Trophoblast cell (in vitro differentiated cells and primary cell): Measurements from ENCODE around the gene MACROD2.
A peak's percentile ranks its signal among the peaks of the same experiment; 100 is the strongest.

Source experiments
- DNase-seq, 2 donors: peaks; one replicate each; pipeline ENCODE4 v3.0.0-alpha.2; 2016
- H2AFZ ChIP-seq: 2 replicates; pipeline ENCODE4 v1.6.1; 2013; ENCODE audit warnings: low read length, moderate library complexity, mild to moderate bottlenecking; ENCODE audit not compliant: insufficient read depth, poor library complexity
- H2AK5ac ChIP-seq: 2 replicates; pipeline ENCODE4 v1.6.1; 2013; ENCODE audit warnings: mild to moderate bottlenecking, low read length
- H2BK120ac ChIP-seq: 2 replicates; pipeline ENCODE4 v1.6.1; 2013; ENCODE audit warnings: low read length, mild to moderate bottlenecking, moderate library complexity; ENCODE audit not compliant: insufficient read depth, poor library complexity
- H2BK12ac ChIP-seq: 2 replicates; pipeline ENCODE4 v1.6.1; 2013; ENCODE audit warnings: mild to moderate bottlenecking, low read length, moderate library complexity
- H2BK5ac ChIP-seq: 2 replicates; pipeline ENCODE4 v1.6.1; 2013; ENCODE audit warnings: low read length, low read depth, moderate library complexity, mild to moderate bottlenecking; ENCODE audit not compliant: poor library complexity
- H3K14ac ChIP-seq: 2 replicates; pipeline ENCODE4 v1.6.1; 2013; ENCODE audit warnings: mild to moderate bottlenecking, low read length
- H3K18ac ChIP-seq: 2 replicates; pipeline ENCODE4 v1.6.1; 2013; ENCODE audit warnings: mild to moderate bottlenecking, low read length
- H3K23ac ChIP-seq: 2 replicates; pipeline ENCODE4 v1.6.1; 2013; ENCODE audit warnings: low read length
- H3K27ac ChIP-seq: 2 replicates; pipeline ENCODE4 v1.5.1; 2013; ENCODE audit warnings: low read depth, mild to moderate bottlenecking, inconsistent platforms, low read length, moderate library complexity
- H3K27me3 ChIP-seq: 2 replicates; pipeline ENCODE4 v1.6.1; 2013; ENCODE audit warnings: inconsistent platforms, mild to moderate bottlenecking, low read length, moderate library complexity; ENCODE audit not compliant: insufficient read depth
- H3K36me3 ChIP-seq, 2 experiments: 1 replicate in 1 of 2; 2 replicates in 1 of 2; pipeline ENCODE4 v1.6.1; 2013; ENCODE audit warnings: low read length in 2 of 2, mild to moderate bottlenecking in 2 of 2, moderate library complexity in 1 of 2; ENCODE audit not compliant: insufficient read depth in 2 of 2, control insufficient read depth in 1 of 2
- H3K4ac ChIP-seq: 2 replicates; pipeline ENCODE4 v1.6.1; 2013; ENCODE audit warnings: low read depth, mild to moderate bottlenecking, low read length, moderate library complexity
- H3K4me1 ChIP-seq, 2 experiments: 1 replicate in 1 of 2; 2 replicates in 1 of 2; pipeline ENCODE4 v1.6.1; 2013; ENCODE audit warnings: low read length in 2 of 2, mild to moderate bottlenecking in 2 of 2, moderate library complexity in 1 of 2; ENCODE audit not compliant: insufficient read depth in 2 of 2, control insufficient read depth in 1 of 2
- H3K4me2 ChIP-seq: 2 replicates; pipeline ENCODE4 v1.6.1; 2013; ENCODE audit warnings: inconsistent platforms, mild to moderate bottlenecking, low read length, moderate library complexity
- H3K4me3 ChIP-seq: 2 replicates; pipeline ENCODE4 v1.5.1; 2013; ENCODE audit warnings: mild to moderate bottlenecking, low read depth, low read length, inconsistent platforms
- H3K79me1 ChIP-seq: one replicate; pipeline ENCODE4 v1.6.1; 2013; ENCODE audit warnings: low read length
- H3K79me2 ChIP-seq: 2 replicates; pipeline ENCODE4 v1.6.1; 2013; ENCODE audit warnings: low read length, mild to moderate bottlenecking; ENCODE audit not compliant: control insufficient read depth, insufficient read depth, poor library complexity
- H3K9ac ChIP-seq: 2 replicates; pipeline ENCODE4 v1.6.1; 2013; ENCODE audit warnings: mild to moderate bottlenecking, low read length
- H3K9me3 ChIP-seq: 2 replicates; pipeline ENCODE4 v1.6.1; 2013; ENCODE audit warnings: low read depth, mild to moderate bottlenecking, control low read depth, inconsistent platforms, low read length; ENCODE audit not compliant: insufficient read depth
- H4K12ac ChIP-seq: 2 replicates; pipeline ENCODE4 v1.6.1; 2013; ENCODE audit warnings: low read depth, mild to moderate bottlenecking, low read length, moderate library complexity
- H4K8ac ChIP-seq: 2 replicates; pipeline ENCODE4 v1.6.1; 2013; ENCODE audit warnings: low read depth, mild to moderate bottlenecking, low read length, moderate library complexity
- H4K91ac ChIP-seq: one replicate; pipeline ENCODE4 v1.6.1; 2013; ENCODE audit warnings: low read depth, mild to moderate bottlenecking, low read length, moderate library complexity
- WGBS: extraction: QIAGEN DNeasy Blood & Tissue Kit; methylation state at CpG from one replicate; pipeline ENCODE4 v1.1.7; 2013; ENCODE audit warnings: missing lambda C conversion rate; ENCODE audit not compliant: insufficient read length, insufficient coverage; ENCODE audit errors: extremely low coverage; 5-methylcytosine and 5-hydroxymethylcytosine counted together

MACROD2 gene

GRCh38 chr20:14673164-14673563, 677.8 kb downstream of the MACROD2 start:
- Histone ChIP-seq H3K79me1 (no peaks in the 10 kb centered on the region), H3K4ac (no peak overlapping the region), H3K4me3 (no peak overlapping the region), H3K79me2 (no peaks in the 10 kb centered on the region), H4K12ac (no peak overlapping the region), H2BK120ac (no peak overlapping the region), H3K9me3 (no peaks in the 10 kb centered on the region), H4K91ac (no peak overlapping the region), H3K18ac (no peak overlapping the region), H3K27ac (no peak overlapping the region), H3K9ac (no peak overlapping the region), H2AK5ac (no peak overlapping the region), H3K14ac (no peak overlapping the region), H2BK5ac (no peak overlapping the region), H3K36me3 (no peaks in the 10 kb centered on the region), H2BK12ac (no peak overlapping the region), H3K23ac (no peak overlapping the region), H2AFZ (no peak overlapping the region), H3K27me3 (no peaks in the 10 kb centered on the region), H3K4me2 (no peak overlapping the region), H3K4me1 (peaks cover 2 to 4% of the 10 kb centered on the region in 2 experiments), H4K8ac (no peak overlapping the region)
- no peak for DNase-seq
- WGBS, result no CpG with 5 or more reads among the region's 5 CpGs

GRCh38 chr20:14677455-14677854, 682.1 kb downstream of the MACROD2 start:
- H3K9ac ChIP-seq, result no peak overlapping the region
- no CpG with 5 or more reads among the region's 2 CpGs for WGBS
- no peak overlapping the region for H2AFZ ChIP-seq
- H3K79me1 ChIP-seq, result no peaks in the 10 kb centered on the region
- H3K4me3 ChIP-seq, result no peak overlapping the region
- DNase-seq, result no peak
- no peak overlapping the region for H4K91ac ChIP-seq
- H3K4ac ChIP-seq, result no peak overlapping the region
- H2AK5ac ChIP-seq, result no peak overlapping the region
- H4K12ac ChIP-seq, result no peak overlapping the region
- H3K27ac ChIP-seq, result no peak overlapping the region
- no peaks in the 10 kb centered on the region for H3K27me3 ChIP-seq
- H3K23ac ChIP-seq, result no peak overlapping the region
- no peak overlapping the region for H2BK5ac ChIP-seq
- no peaks in the 10 kb centered on the region for H3K36me3 ChIP-seq
- H2BK120ac ChIP-seq, result no peak overlapping the region
- no peak overlapping the region for H2BK12ac ChIP-seq
- H3K9me3 ChIP-seq, result no peaks in the 10 kb centered on the region
- H3K18ac ChIP-seq, result no peak overlapping the region
- H3K14ac ChIP-seq, result no peak overlapping the region
- H3K4me1 ChIP-seq, result peaks cover 2 to 4% of the 10 kb centered on the region in 2 experiments
- no peaks in the 10 kb centered on the region for H3K79me2 ChIP-seq
- no peak overlapping the region for H3K4me2 ChIP-seq
- H4K8ac ChIP-seq, result no peak overlapping the region

DNA sequence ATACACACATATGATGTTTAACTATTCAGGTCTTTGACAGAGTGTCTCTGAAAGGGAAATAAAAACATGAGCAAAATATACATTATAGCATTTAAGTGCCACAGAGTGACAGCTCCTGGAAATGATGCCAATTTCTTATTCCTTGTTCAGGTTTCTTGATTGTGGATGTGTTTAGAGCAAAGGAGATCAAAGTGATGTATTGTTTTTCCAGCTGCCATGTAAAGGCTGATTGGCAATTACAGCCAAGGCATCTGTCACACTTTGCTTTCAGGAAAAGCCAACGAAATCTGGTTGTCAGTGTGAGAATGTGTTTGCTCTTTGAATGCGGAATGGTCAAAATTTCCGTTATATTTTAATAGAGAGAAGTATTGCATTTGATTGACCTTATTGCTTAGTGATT, 689.9 kb downstream of the MACROD2 start:
- no peaks in the 10 kb centered on the region for H3K36me3 ChIP-seq
- H3K4me2 ChIP-seq, result no peak overlapping the region
- H2BK12ac ChIP-seq, result no peak overlapping the region
- no peak overlapping the region for H3K4ac ChIP-seq
- no peaks in the 10 kb centered on the region for H3K27me3 ChIP-seq
- H4K8ac ChIP-seq, result no peak overlapping the region
- no peak overlapping the region for H4K91ac ChIP-seq
- H2AK5ac ChIP-seq, result no peak overlapping the region
- no peak overlapping the region for H3K9ac ChIP-seq
- no peak overlapping the region for H3K14ac ChIP-seq
- H2BK120ac ChIP-seq, result no peak overlapping the region
- no peak overlapping the region for H3K23ac ChIP-seq
- no peak overlapping the region for H3K27ac ChIP-seq
- H3K4me3 ChIP-seq, result no peak overlapping the region
- H2AFZ ChIP-seq, result no peak overlapping the region
- WGBS, result no CpG with 5 or more reads among the region's 3 CpGs
- no peak overlapping the region for H4K12ac ChIP-seq
- no peaks in the 10 kb centered on the region for H3K79me2 ChIP-seq
- H3K79me1 ChIP-seq, result no peaks in the 10 kb centered on the region
- no peaks in the 10 kb centered on the region for H3K4me1 ChIP-seq
- H3K18ac ChIP-seq, result no peak overlapping the region
- no peaks in the 10 kb centered on the region for H3K9me3 ChIP-seq
- no peak overlapping the region for H2BK5ac ChIP-seq
- DNase-seq, result no peak

DNA sequence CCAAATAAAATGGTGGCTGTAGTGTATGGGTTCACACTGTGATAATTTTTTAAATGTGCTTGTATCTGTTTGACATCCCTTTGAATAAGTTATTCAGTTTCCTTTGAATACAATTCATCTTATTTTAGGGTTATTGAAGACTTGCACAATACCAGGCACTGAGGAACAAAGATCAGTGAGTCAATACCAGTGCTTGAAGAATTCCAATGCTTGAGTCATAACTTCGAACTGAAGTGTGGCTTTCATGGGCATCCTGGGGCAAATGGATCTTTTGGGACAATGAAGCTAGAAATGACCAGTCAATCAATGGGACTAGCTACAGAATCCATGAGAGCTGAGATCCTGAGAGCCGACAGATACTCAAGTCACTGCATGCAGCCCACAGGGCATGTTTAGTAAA, 692.0 kb downstream of the MACROD2 start:
- no peaks in the 10 kb centered on the region for H3K79me1 ChIP-seq
- H2BK120ac ChIP-seq, result no peak overlapping the region
- H2BK5ac ChIP-seq, result no peak overlapping the region
- no peak overlapping the region for H3K9ac ChIP-seq
- H3K27ac ChIP-seq, result no peak overlapping the region
- H4K8ac ChIP-seq, result no peak overlapping the region
- H3K4me2 ChIP-seq, result no peak overlapping the region
- H3K36me3 ChIP-seq, result no peaks in the 10 kb centered on the region
- no peak overlapping the region for H4K12ac ChIP-seq
- no peak overlapping the region for H2AK5ac ChIP-seq
- H2AFZ ChIP-seq, result no peak overlapping the region
- no peak overlapping the region for H4K91ac ChIP-seq
- no peak overlapping the region for H3K18ac ChIP-seq
- peak in 1 of 2 donors; percentile 38 for DNase-seq
- no peaks in the 10 kb centered on the region for H3K27me3 ChIP-seq
- H3K4me1 ChIP-seq, result no peaks in the 10 kb centered on the region
- no peak overlapping the region for H3K14ac ChIP-seq
- H3K4me3 ChIP-seq, result no peak overlapping the region
- H3K4ac ChIP-seq, result no peak overlapping the region
- WGBS, result no CpG with 5 or more reads among the region's 2 CpGs
- H2BK12ac ChIP-seq, result no peak overlapping the region
- no peak overlapping the region for H3K23ac ChIP-seq
- H3K9me3 ChIP-seq, result no peaks in the 10 kb centered on the region
- no peaks in the 10 kb centered on the region for H3K79me2 ChIP-seq
